SK-N-SH treated with all-trans-retinoic acid at 6 μM for 48 hours (cell line): Measurements from ENCODE around the gene DTHD1.

Source experiments
- ATAC-seq: fragments of 200-7000 bp; cut with Tn5 transposase; 3 replicates; pipeline ENCODE4 v1.9.1; 2020; ENCODE audit warnings: mild to moderate bottlenecking, moderate library complexity
- ARNTL ChIP-seq: fragments of 450-650 bp; formaldehyde crosslinking; IDR thresholded peaks from 2 replicates; pipeline ENCODE4 v1.5.0; 2020; ENCODE audit warnings: low read depth, mild to moderate bottlenecking, moderate library complexity, borderline replicate concordance
- BACH2 ChIP-seq: fragments of 250-450 bp; sonication (Bioruptor Pico); IDR thresholded peaks from 2 replicates; pipeline ENCODE4 v1.9.0; 2021; ENCODE audit warnings: mild to moderate bottlenecking, borderline replicate concordance
- CSDC2 ChIP-seq: fragments of 250-450 bp; sonication (Bioruptor Pico); IDR thresholded peaks from 2 replicates; pipeline ENCODE4 v1.5.0; 2020; ENCODE audit warnings: mild to moderate bottlenecking, moderate library complexity
- GLIS3 ChIP-seq: fragments of 250-450 bp; sonication (Bioruptor Pico); IDR thresholded peaks from 2 replicates; pipeline ENCODE4 v1.5.0; 2020; ENCODE audit warnings: mild to moderate bottlenecking, moderate library complexity
- ISL1 ChIP-seq: fragments of 250-450 bp; sonication (Bioruptor Pico); IDR thresholded peaks from 2 replicates; pipeline ENCODE4 v2.1.2; 2022; ENCODE audit warnings: mild to moderate bottlenecking, moderate library complexity
- PPARA ChIP-seq: fragments of 250-450 bp; sonication (Bioruptor Pico); IDR thresholded peaks from 2 replicates; pipeline ENCODE4 v1.5.0; 2020; ENCODE audit warnings: mild to moderate bottlenecking, borderline replicate concordance
- RARB ChIP-seq: fragments of 250-450 bp; sonication (Bioruptor Pico); IDR thresholded peaks from 2 replicates; pipeline ENCODE4 v1.8.0; 2021; ENCODE audit warnings: mild to moderate bottlenecking, moderate library complexity
- SNAI2 ChIP-seq: fragments of 250-450 bp; sonication (Bioruptor Pico); IDR thresholded peaks from 2 replicates; pipeline ENCODE4 v1.5.0; 2020; ENCODE audit warnings: mild to moderate bottlenecking, moderate library complexity
- TCF4 ChIP-seq: fragments of 250-450 bp; sonication (Bioruptor Pico); IDR thresholded peaks from 2 replicates; pipeline ENCODE4 v1.8.0; 2021; ENCODE audit warnings: mild to moderate bottlenecking, moderate library complexity, borderline replicate concordance
- TOX ChIP-seq: fragments of 250-450 bp; sonication (Bioruptor Pico); IDR thresholded peaks from 2 replicates; pipeline ENCODE4 v1.8.0; 2021; ENCODE audit warnings: mild to moderate bottlenecking, moderate library complexity, borderline replicate concordance
- ZC3H10 ChIP-seq: fragments of 250-450 bp; sonication (Bioruptor Pico); IDR thresholded peaks from 2 replicates; pipeline ENCODE4 v1.5.1; 2021; ENCODE audit warnings: mild to moderate bottlenecking, moderate library complexity
- ZFP3 ChIP-seq: fragments of 250-450 bp; sonication (Bioruptor Pico); IDR thresholded peaks from 2 replicates; pipeline ENCODE4 v1.5.0; 2020; ENCODE audit warnings: mild to moderate bottlenecking, moderate library complexity
- ZFP30 ChIP-seq: fragments of 450-650 bp; formaldehyde crosslinking; IDR thresholded peaks from 2 replicates; pipeline ENCODE4 v1.5.0; 2022; ENCODE audit warnings: mild to moderate bottlenecking, moderate library complexity
- ZNF565 ChIP-seq: fragments of 450-650 bp; formaldehyde crosslinking; conservative IDR thresholded peaks from 2 replicates; pipeline ENCODE4 v1.5.0; 2020; ENCODE audit warnings: low read depth, mild to moderate bottlenecking, moderate library complexity
- ZNF70 ChIP-seq: fragments of 450-650 bp; formaldehyde crosslinking; IDR thresholded peaks from 2 replicates; pipeline ENCODE4 v1.5.0; 2020; ENCODE audit warnings: mild to moderate bottlenecking, moderate library complexity
- ZNF8 ChIP-seq: fragments of 450-650 bp; formaldehyde crosslinking; IDR thresholded peaks from 2 replicates; pipeline ENCODE4 v1.5.0; 2020; ENCODE audit warnings: mild to moderate bottlenecking, moderate library complexity
- TF ChIP-seq, protein P1 (sequence below): fragments of 250-450 bp; sonication (Bioruptor Pico); IDR thresholded peaks from 2 replicates; pipeline ENCODE4 v1.5.1; 2021; ENCODE audit warnings: mild to moderate bottlenecking, moderate library complexity
- TF ChIP-seq, protein P2 (sequence below): fragments of 250-450 bp; sonication (Bioruptor Pico); IDR thresholded peaks from 2 replicates; pipeline ENCODE4 v1.8.0; 2020; ENCODE audit warnings: mild to moderate bottlenecking, moderate library complexity, borderline replicate concordance
- TF ChIP-seq, protein P3 (sequence below): fragments of 250-450 bp; sonication (Bioruptor Pico); IDR thresholded peaks from 2 replicates; pipeline ENCODE4 v1.8.0; 2021; ENCODE audit warnings: low read depth, mild to moderate bottlenecking, moderate library complexity, borderline replicate concordance
- TF ChIP-seq, protein P4 (sequence below): fragments of 250-450 bp; sonication (Bioruptor Pico); IDR thresholded peaks from 2 replicates; pipeline ENCODE4 v1.5.0; 2020; ENCODE audit warnings: mild to moderate bottlenecking, moderate library complexity

Gene DTHD1

DNA sequence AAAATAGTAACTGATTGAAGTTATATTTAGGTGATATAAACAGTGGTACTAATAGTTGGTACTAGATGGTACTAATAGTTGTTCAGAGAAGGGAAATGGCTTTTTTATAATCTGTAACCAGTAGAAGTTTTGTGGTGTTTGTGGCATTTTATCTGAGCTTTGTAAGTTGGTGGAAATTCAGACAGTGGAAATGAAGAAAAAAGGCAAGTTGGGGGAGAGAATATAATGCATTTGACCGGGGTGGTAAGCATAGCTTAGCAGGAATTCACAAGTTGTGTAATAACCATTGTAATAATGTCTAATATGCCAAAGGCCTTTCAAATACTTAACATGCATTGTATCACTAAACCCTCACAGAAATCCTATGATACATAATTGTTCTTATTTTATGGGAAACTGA, 36.3 kb downstream of the DTHD1 start:
- ATAC-seq: no peak
- no peak for TF ChIP-seq ZFP30 (CRISPR knock-in tag)
- TF ChIP-seq ZC3H10 (CRISPR knock-in tag): no peak
- no peak for TF ChIP-seq PPARA
- TF ChIP-seq, protein P1, sequence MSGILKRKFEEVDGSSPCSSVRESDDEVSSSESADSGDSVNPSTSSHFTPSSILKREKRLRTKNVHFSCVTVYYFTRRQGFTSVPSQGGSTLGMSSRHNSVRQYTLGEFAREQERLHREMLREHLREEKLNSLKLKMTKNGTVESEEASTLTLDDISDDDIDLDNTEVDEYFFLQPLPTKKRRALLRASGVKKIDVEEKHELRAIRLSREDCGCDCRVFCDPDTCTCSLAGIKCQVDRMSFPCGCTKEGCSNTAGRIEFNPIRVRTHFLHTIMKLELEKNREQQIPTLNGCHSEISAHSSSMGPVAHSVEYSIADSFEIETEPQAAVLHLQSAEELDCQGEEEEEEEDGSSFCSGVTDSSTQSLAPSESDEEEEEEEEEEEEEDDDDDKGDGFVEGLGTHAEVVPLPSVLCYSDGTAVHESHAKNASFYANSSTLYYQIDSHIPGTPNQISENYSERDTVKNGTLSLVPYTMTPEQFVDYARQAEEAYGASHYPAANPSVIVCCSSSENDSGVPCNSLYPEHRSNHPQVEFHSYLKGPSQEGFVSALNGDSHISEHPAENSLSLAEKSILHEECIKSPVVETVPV (CRISPR knock-in tag): no peak
- no peak for TF ChIP-seq ZNF565
- no peak for TF ChIP-seq ISL1 (CRISPR knock-in tag)
- TF ChIP-seq ZNF70 (CRISPR knock-in tag): no peak
- TF ChIP-seq TOX (CRISPR knock-in tag): no peak
- no peak for TF ChIP-seq SNAI2 (CRISPR knock-in tag)
- TF ChIP-seq ZFP3 (CRISPR knock-in tag): no peak
- no peak for TF ChIP-seq RARB (CRISPR knock-in tag)
- TF ChIP-seq ARNTL (CRISPR knock-in tag): no peak
- no peak for TF ChIP-seq BACH2 (CRISPR knock-in tag)
- no peak for TF ChIP-seq TCF4 (CRISPR knock-in tag)
- no peak for TF ChIP-seq GLIS3 (CRISPR knock-in tag)

DNA sequence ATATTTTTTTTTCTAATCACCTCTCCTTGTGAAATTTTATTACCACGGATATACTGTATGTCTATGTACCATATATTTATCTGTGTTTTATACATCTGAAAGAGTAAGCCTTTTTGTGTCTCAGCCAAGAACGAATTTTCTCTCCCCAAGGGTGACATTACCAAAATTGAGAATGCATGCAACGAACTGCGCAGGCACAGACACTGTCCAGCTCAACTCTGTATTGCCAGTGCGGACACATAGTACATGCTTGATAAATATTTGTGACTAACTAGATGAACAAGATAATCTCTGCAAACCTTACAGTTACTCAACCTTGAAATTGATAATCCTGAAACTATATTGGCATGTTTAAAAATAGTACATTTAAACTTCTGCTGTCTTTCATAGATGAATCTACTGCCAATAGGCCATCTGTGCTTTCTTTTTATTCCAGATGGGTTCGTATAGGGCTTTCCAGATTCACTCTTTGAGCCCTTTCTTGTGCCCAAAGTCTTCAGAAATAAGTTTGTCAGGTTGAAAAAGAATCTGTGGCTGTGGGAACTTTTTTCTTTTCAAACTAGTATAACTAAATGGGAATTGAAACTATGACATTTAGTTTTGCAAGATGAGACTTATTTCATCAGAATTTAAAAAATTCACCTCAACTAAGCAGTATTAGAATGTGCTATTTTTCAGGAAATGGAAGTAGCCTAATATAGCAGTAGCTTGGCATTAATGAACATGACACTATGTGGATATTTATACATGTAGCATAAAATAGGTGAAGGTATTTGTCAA, 38.9 kb downstream of the DTHD1 start:
- ATAC-seq: no peak
- TF ChIP-seq, protein P2, sequence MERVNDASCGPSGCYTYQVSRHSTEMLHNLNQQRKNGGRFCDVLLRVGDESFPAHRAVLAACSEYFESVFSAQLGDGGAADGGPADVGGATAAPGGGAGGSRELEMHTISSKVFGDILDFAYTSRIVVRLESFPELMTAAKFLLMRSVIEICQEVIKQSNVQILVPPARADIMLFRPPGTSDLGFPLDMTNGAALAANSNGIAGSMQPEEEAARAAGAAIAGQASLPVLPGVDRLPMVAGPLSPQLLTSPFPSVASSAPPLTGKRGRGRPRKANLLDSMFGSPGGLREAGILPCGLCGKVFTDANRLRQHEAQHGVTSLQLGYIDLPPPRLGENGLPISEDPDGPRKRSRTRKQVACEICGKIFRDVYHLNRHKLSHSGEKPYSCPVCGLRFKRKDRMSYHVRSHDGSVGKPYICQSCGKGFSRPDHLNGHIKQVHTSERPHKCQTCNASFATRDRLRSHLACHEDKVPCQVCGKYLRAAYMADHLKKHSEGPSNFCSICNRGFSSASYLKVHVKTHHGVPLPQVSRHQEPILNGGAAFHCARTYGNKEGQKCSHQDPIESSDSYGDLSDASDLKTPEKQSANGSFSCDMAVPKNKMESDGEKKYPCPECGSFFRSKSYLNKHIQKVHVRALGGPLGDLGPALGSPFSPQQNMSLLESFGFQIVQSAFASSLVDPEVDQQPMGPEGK (CRISPR knock-in tag): no peak
- TF ChIP-seq ZFP30 (CRISPR knock-in tag) (no peak), ARNTL (CRISPR knock-in tag) (no peak), CSDC2 (no peak), RARB (CRISPR knock-in tag) (no peak), BACH2 (CRISPR knock-in tag) (no peak), ZNF8 (CRISPR knock-in tag) (no peak), ISL1 (CRISPR knock-in tag) (no peak), ZFP3 (CRISPR knock-in tag) (no peak), GLIS3 (CRISPR knock-in tag) (no peak), PPARA (no peak), SNAI2 (CRISPR knock-in tag) (no peak), ZNF70 (CRISPR knock-in tag) (no peak), TCF4 (CRISPR knock-in tag) (no peak), ZC3H10 (CRISPR knock-in tag) (no peak), TOX (CRISPR knock-in tag) (no peak), ZNF565 (no peak)
- TF ChIP-seq, protein P3, sequence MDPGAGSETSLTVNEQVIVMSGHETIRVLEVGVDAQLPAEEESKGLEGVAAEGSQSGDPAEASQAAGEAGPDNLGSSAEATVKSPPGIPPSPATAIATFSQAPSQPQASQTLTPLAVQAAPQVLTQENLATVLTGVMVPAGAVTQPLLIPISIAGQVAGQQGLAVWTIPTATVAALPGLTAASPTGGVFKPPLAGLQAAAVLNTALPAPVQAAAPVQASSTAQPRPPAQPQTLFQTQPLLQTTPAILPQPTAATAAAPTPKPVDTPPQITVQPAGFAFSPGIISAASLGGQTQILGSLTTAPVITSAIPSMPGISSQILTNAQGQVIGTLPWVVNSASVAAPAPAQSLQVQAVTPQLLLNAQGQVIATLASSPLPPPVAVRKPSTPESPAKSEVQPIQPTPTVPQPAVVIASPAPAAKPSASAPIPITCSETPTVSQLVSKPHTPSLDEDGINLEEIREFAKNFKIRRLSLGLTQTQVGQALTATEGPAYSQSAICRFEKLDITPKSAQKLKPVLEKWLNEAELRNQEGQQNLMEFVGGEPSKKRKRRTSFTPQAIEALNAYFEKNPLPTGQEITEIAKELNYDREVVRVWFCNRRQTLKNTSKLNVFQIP (CRISPR knock-in tag): no peak
- TF ChIP-seq, protein P4, sequence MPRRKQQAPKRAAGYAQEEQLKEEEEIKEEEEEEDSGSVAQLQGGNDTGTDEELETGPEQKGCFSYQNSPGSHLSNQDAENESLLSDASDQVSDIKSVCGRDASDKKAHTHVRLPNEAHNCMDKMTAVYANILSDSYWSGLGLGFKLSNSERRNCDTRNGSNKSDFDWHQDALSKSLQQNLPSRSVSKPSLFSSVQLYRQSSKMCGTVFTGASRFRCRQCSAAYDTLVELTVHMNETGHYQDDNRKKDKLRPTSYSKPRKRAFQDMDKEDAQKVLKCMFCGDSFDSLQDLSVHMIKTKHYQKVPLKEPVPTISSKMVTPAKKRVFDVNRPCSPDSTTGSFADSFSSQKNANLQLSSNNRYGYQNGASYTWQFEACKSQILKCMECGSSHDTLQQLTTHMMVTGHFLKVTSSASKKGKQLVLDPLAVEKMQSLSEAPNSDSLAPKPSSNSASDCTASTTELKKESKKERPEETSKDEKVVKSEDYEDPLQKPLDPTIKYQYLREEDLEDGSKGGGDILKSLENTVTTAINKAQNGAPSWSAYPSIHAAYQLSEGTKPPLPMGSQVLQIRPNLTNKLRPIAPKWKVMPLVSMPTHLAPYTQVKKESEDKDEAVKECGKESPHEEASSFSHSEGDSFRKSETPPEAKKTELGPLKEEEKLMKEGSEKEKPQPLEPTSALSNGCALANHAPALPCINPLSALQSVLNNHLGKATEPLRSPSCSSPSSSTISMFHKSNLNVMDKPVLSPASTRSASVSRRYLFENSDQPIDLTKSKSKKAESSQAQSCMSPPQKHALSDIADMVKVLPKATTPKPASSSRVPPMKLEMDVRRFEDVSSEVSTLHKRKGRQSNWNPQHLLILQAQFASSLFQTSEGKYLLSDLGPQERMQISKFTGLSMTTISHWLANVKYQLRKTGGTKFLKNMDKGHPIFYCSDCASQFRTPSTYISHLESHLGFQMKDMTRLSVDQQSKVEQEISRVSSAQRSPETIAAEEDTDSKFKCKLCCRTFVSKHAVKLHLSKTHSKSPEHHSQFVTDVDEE (CRISPR knock-in tag): no peak

DNA sequence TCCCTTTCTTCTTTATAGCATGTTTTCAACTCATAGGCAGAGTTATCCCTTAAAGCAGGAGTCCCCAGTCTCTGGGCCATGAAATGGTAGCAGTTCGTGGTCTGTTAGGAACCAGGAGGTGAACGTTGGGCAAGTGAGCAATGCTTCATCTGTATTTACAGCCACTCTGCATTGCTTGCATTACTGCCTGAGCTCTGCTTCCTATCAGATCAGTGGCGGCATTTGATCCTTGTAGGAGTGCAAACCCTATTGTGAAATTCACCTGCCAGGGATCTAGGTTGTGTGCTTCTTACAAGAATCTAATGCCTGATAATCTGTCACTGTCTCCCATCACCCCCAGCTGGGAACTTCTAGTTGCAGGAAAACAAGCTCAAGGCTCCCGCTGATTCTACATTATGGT, 39.8 kb downstream of the DTHD1 start:
- no peak for ATAC-seq
- TF ChIP-seq ISL1 (CRISPR knock-in tag) (no peak), ZNF70 (CRISPR knock-in tag) (no peak)
